Measurements from ENCODE around the gene MAMSTR.
"Not testable (repeated sequence)": the region's sequence is repeated elsewhere in the genome, so short reads cannot be mapped to it uniquely, and the experiment has no call there.

The MAMSTR gene

GRCh38 chr19:48683349-48683748 is 36.2 kb downstream of the MAMSTR start:
- Mint-ChIP-seq H3K27ac (no peak overlapping the region), H3K4me3 (no peak overlapping the region), H3K36me3 (ENCODE audit: low read depth) (no peaks in the 10 kb centered on the region), H3K4me1 (peaks cover 9% of the 10 kb centered on the region), H3K27me3 (ENCODE audit: low read depth, poor library complexity) (peaks cover 9% of the 10 kb centered on the region), H3K9me3 (no peaks in the 10 kb centered on the region)
- TF ChIP-seq CTCF (IDR thresholded peaks at IDR 0.05), result no peak
- no peak for DNase-seq

- DNase-seq, result no peak
- no peak for TF ChIP-seq CTCF (IDR thresholded peaks at IDR 0.05)
Observed at GRCh38 chr19:48681127-48681470, 38.4 kb downstream of the MAMSTR start.

GRCh38 chr19:48680436-48681126 is 38.9 kb downstream of the MAMSTR start:
- Mint-ChIP-seq H3K36me3 (ENCODE audit: low read depth) (no peaks in the 10 kb centered on the region), H3K4me3 (no peak overlapping the region), H3K4me1 (peaks cover 5% of the 10 kb centered on the region), H3K9me3 (no peaks in the 10 kb centered on the region), H3K27ac (no peak overlapping the region), H3K27me3 (ENCODE audit: low read depth, poor library complexity) (peaks cover 12% of the 10 kb centered on the region)
- DNase-seq, result no peak
- no peak for TF ChIP-seq CTCF (IDR thresholded peaks at IDR 0.05)

More at GRCh38 chr19:48681127-48681470, 38.4 kb downstream of the MAMSTR start:
- no peak overlapping the region for H3K4me3 Mint-ChIP-seq
- H3K4me1 Mint-ChIP-seq, result peaks cover 9% of the 10 kb centered on the region
- no peaks in the 10 kb centered on the region for H3K36me3 Mint-ChIP-seq (ENCODE audit: low read depth)
- H3K9me3 Mint-ChIP-seq, result no peaks in the 10 kb centered on the region
- no peak overlapping the region for H3K27ac Mint-ChIP-seq
- H3K27me3 Mint-ChIP-seq (ENCODE audit: low read depth, poor library complexity), result peaks cover 12% of the 10 kb centered on the region

DNA sequence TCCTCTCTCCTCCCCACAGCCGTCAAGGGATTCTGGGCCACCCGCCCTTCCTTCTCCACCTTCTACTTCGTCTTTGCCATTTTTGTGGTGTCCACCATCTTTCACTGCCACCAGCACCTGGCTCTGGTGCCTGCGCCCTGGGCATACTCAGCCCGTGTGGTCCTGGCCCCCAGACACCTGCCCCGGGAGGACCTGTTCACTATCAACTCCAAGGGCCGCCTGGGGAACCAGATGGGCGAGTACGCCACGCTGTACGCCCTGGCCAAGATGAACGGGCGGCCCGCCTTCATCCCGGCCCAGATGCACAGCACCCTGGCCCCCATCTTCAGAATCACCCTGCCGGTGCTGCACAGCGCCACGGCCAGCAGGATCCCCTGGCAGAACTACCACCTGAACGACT is 39.5 kb downstream of the MAMSTR start:
- DNase-seq; H3K27ac Mint-ChIP-seq; H3K4me1 Mint-ChIP-seq; H3K9me3 Mint-ChIP-seq; H3K4me3 Mint-ChIP-seq; H3K36me3 Mint-ChIP-seq (ENCODE audit: low read depth): not testable (repeated sequence)
- H3K27me3 Mint-ChIP-seq (ENCODE audit: low read depth, poor library complexity), result peaks cover 16% of the 10 kb centered on the region

- peaks cover 22% of the 10 kb centered on the region for H3K4me1 Mint-ChIP-seq
- TF ChIP-seq CTCF (IDR thresholded peaks at IDR 0.05), result no peak
- H3K27me3 Mint-ChIP-seq (ENCODE audit: low read depth, poor library complexity), result peaks cover 22% of the 10 kb centered on the region
- H3K27ac Mint-ChIP-seq, result no peak overlapping the region
- no peak overlapping the region for H3K4me3 Mint-ChIP-seq
- H3K36me3 Mint-ChIP-seq (ENCODE audit: low read depth), result no peaks in the 10 kb centered on the region
- no peaks in the 10 kb centered on the region for H3K9me3 Mint-ChIP-seq
- no peak for DNase-seq
Observed at GRCh38 chr19:48678201-48678600, 41.3 kb downstream of the MAMSTR start.

- Mint-ChIP-seq H3K27ac (no peak overlapping the region), H3K9me3 (no peaks in the 10 kb centered on the region), H3K4me1 (peaks cover 28% of the 10 kb centered on the region), H3K27me3 (ENCODE audit: low read depth, poor library complexity) (peaks cover 21% of the 10 kb centered on the region), H3K4me3 (no peak overlapping the region), H3K36me3 (ENCODE audit: low read depth) (no peaks in the 10 kb centered on the region)
- no peak for DNase-seq
- no peak for TF ChIP-seq CTCF (IDR thresholded peaks at IDR 0.05)
Observed at GRCh38 chr19:48676887-48677286, 42.6 kb downstream of the MAMSTR start.

Measured in nephron progenitor cell (in vitro differentiated cells).